ENCODE results near the gene SULT1C4. TPM values are rescaled to one million over a fixed set of nuclear protein-coding genes. Genes with fewer than 3 reads are reported as not detected.

The SULT1C4 gene
- total RNA-seq, 4 donors from 2014 or later, result 1.9 to 5.2 (median 3.2) TPM

- no peak for TF ChIP-seq CTCF (IDR thresholded peaks at IDR 0.05; ENCODE audit: low read depth)
Measured at GRCh38 chr2:108349571-108349928, 28.2 kb upstream of the SULT1C4 start.

DNA sequence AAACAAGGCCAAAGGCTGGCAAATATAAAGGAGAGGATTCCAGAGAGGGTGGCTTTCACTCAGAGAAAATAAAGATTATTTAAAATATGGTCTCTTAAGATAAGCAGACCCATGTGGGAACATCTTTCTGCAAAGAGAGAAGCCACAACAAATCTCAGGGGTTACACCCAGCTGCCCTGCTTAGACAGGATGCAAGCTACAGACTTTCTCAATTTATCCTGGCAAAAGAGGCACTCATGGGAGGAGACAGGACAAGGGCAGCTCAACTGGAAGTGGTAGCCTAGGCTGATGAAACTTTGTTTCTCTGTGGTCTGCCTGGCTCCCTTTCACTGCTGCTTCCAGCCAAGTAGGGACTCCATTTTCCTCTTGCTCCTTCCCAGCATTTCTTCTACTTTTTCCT is 25.9 kb upstream of the SULT1C4 start:
- TF ChIP-seq CTCF (IDR thresholded peaks at IDR 0.05; ENCODE audit: low read depth), result no peak

- TF ChIP-seq CTCF (IDR thresholded peaks at IDR 0.05; ENCODE audit: low read depth), result no peak
Measured at GRCh38 chr2:108354136-108354535, 23.6 kb upstream of the SULT1C4 start.

GRCh38 chr2:108355906-108356734 is 21.6 kb upstream of the SULT1C4 start:
- no peak for TF ChIP-seq CTCF (IDR thresholded peaks at IDR 0.05; ENCODE audit: low read depth)

DNA sequence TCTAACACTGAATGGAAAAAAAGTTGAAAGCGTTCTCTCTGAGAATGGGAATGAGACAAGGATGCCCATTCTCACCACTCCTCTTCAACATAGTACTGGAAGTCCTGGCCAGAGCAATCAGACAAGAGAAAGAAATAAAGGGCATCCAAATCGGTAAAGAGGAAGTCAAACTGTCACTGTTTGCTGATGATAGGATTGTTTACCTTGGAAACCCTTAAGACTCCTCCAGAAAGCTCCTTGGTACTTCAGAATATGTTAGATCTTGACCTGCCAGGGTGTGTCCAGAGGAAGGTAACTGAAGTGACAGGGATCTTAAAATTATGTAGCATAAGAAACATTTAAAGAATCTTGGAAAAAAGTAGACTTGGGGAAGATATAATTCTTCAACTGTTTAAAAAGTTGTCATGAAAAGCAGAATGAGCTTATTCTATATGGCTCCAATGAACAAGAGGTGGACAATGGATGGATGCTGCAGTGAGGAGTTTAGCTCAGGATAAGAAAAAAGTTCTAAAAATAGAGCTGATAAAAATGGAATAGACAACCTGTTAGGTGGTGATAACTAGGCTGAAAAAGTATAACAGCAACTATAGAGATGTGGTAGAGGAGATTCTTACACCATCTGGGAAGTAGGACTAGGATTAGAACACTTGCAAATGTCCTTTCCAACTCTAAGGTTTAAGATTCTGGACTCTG is 16.8 kb upstream of the SULT1C4 start:
- no peak for TF ChIP-seq CTCF (IDR thresholded peaks at IDR 0.05; ENCODE audit: low read depth)

DNA sequence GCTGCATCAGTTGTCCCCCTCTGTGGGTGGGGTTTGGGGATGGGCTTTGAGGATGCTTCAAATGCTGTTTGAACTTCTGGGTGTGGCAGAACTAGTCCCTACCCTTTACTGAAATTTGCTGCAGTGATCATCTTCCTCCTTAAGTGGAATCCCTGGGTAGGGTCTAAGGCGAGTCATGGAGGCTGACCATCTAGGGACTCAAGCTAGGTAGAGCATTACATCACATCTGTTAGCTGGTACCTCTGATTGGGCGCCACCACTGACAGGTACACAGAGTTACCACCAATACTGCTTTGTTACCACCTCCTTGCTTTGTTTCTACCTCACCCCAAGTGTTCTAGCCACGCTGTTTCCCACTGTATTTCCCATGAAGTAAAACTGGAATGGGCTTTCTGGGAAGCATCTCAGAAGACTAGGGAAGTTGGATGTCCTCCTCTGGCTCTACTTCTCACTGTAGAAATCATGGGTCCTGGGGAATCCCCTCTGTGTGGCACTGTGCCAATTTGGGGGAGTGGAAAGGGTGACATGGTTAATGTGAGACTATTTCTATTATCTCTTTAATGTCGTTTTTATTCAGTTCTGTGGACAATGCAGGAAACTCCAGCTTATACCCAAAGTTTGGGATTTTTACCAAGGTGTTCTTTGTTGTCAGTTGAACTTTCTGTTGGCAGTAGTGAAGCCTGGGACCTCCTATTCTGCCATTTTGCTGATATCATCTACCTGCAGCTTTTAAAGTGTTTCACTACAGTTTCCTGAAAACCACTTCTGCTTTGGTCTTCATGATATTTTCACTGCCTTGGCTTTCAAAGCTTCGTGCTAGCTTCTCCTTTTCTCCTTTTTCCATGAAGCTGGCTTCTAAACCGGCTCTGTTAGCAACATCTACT is 14.5 kb upstream of the SULT1C4 start:
- TF ChIP-seq CTCF (IDR thresholded peaks at IDR 0.05; ENCODE audit: low read depth), result no peak

DNA sequence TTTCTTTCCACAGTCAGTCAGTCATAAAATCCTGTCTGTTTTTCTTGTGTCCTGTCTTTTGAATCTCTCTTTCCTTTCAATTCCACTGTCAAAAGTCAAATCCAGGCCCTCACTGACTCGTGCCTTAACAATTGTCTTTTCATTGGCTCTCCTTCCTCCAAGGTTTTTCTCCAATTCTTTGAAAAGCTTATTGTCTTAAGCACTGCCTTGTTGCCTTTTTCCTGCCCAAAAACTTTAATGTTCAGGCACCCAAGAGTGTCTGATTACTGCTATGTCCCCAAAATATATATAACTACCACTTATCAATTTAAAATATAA is 13.9 kb upstream of the SULT1C4 start:
- no peak for TF ChIP-seq CTCF (IDR thresholded peaks at IDR 0.05; ENCODE audit: low read depth)

Data from subcutaneous adipose tissue (tissue), 4 donors.